Activated gamma-delta T cell treated with anti-CD3 and anti-CD28 coated beads, Interleukin-2, amount 50 U/mL, for 16 hours (primary cell): ENCODE results near the gene ASB10.

ENCODE experiments used
- DNase-seq: peaks from one replicate; pipeline ENCODE4 v3.0.0-alpha.2; 2020; ENCODE audit warnings: low read depth

Gene ASB10

DNA sequence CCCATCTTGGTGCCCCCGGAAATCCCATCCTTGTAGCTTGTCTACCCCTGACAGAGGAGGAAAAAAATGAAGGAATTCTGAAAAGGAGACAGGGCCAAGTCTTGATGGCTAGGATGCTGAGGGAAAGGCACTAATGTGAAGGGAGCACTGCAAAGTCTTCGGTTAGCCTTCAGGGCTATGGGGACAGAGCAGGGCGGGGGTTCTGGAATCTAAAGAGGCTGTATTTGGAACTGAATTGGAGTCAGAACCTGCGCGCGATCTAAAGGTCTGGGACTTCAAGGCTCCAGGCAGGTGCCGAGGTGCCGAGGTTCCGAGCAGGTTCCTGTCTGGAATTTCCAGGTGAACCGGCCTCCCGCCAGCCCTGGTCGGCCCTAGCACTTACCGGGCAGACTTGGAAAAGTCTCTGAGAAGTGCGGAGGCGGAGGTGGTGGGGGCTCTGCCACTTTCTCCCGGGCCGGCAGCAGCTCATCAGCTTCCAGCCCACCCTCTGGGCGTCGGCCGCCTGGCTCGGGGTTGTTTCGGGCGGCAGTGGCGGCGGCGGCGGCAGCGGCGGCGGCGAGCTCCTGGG lies 20.3 kb downstream of the ASB10 start:
- DNase-seq, result no peak

DNA sequence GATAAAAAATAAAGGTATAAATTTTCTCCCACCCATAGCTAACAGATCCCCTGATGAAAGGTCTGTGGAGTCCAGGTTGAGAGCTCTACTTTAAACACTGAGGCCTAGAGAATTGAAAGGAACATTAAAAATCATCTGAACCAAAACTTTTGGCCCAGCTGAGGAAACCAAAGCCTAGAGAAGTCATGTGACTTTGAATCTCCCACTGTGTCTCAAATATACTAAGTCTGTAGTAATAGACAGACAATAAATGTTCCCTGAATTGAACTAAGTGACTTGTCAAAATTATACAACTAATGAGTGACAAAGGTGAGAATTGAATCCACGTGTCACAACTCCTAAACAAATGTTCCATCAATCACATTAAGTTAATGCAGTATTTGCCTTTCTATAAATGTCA lies 25.3 kb downstream of the ASB10 start:
- DNase-seq, result no peak

DNA sequence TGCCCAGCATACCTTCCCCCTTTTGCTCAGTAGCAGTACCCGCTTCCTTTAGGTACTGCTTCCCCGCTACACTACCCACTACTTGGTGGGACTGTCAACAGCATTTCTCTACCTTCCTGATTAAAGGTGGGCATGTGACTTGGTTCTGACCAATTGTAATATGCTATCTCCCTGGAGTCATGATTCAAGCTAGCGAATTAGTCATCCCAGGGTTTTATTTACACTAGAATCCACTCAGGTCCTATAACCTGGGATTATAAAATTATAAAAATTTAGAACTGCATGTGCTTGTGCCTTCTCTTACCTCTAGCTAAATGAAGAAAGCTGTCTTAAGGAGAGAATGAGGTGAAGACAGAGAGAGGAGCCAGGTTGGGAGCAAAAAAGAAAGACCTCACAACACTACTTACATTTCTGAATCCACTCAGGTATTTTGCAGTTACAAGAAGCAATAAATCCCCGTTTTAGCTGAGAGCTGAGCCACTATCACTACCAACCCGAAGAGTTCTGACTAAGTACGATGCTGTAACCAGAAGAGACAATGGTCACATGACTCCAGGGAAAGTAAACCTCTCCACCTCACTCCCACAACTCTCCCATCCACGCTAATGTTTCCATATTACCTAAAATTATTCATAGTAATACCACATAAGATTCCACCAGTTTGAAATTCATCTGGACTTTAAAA lies 29.3 kb downstream of the ASB10 start:
- DNase-seq, result no peak

DNA sequence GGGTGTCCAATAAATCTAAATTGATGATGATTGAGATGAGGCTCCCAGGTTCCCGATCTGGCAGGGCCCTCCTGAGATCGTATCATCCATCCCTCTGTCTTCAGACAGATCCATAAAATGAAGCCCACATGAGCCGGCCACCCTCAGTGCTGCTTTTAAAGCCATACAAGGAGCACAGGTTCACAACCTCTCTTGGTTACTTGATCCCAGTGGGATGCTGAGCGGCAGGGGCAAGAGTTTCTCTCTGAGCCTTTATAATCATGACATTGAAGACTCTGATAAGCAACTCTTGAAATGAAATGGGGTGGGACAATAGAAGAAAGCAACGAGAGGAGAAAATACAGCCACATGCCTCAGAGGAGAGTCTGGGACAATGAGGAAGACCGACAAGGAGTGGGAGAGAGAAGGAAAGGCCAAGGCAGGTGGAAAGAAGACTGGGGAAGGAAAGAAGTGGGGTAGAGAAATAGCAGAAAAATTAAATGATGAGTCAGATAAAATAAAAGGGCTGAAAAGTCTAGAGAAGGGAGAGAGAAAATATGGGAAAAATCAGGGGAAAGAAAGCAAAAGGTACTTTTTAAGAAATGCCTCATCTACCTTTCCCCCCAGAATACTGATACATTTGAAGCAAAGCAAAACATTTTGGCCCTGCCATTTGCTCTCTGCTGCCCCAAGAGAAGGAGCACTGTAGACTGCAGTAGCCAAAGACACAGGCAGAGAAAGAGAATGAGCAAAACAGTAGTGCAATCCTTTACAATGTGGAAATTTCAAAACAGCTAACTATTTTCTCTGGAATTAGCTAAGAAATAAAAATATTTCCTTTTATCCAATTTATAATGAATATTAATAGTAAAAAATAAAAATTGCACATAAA lies 34.2 kb downstream of the ASB10 start:
- DNase-seq, result no peak

DNA sequence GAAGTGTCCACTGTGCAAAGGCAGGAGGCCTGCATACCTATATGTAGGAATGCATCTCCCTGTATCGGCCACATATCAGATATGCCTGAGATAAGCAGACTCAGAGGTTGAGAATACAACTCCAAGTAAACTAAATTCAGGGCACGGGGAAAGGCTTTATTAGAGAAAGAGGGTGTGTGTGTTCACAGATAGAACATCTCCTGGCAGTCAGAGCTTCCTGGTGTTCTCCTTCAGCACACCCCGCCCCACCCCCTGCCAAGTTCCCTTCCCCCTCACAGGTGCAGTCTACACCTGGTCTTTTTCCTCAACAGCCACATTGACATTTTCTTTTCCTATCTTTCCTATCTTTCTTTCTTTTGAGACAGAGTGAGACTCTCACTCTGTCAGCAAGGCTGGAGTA lies 36.7 kb downstream of the ASB10 start:
- no peak for DNase-seq

DNA sequence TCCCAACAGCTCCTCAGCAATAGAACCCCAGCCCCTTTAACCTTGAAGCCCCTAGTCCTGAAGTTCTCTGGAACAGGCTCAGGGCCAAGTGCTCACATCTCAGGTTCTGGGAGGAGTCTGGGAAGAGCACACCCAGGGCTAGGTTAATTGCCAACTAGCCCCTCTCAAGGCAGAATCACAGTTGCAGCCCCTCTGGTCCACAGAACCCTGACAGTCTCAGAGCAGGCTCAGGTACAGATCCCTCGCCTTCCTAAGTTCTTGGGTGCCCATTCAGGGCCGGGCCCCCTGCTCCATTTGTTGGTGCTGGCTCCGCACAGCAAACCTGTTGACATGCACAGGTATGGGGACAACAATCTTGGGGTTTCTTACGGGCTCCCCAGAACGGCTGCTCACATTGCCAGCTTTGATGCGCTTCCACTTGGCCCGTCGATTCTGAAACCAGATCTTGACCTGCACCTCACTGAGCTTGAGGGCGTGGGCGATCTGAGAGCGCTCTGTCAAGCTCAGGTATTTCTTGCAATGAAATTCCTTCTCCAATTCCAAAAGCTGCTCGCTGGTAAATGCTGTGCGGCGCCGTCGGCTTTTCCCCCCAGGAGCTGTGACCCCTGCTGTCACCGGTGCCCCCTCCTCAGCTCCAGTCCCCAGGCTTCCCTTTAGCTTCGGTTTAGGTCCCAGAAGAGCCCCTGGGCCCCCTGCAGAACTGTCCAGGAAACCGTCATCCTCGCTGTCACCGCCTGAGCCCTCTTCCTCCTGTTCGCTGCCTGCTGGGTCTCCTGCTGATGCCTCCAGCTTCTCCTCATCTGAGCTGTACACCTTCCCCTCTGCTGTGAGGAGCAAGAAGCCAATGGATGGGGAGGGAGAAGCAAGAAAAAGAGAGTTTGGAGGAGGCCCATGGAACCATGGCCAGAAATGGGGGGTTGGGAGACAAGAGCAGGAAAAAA lies 38.5 kb downstream of the ASB10 start:
- DNase-seq, result no peak

DNA sequence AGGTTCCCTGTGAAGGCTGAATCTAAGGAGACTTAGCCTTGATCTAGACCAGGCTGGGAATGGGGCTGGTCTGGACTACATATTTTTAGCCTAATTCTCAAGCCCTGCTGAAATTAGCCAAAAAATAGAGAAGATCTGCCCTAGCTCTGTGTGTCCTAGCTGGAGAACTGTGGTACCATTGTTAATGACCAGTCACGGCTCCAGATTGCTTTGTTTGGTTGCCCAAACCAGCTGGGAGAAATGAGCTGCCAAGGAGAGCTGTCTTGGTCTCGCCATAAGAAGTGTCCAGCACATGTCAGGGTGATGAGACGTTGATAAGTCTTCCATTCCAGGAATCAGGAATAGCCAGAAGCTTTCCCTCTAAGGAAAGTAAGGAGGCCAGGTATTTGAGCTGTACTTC lies 40.3 kb downstream of the ASB10 start:
- DNase-seq, result no peak

DNA sequence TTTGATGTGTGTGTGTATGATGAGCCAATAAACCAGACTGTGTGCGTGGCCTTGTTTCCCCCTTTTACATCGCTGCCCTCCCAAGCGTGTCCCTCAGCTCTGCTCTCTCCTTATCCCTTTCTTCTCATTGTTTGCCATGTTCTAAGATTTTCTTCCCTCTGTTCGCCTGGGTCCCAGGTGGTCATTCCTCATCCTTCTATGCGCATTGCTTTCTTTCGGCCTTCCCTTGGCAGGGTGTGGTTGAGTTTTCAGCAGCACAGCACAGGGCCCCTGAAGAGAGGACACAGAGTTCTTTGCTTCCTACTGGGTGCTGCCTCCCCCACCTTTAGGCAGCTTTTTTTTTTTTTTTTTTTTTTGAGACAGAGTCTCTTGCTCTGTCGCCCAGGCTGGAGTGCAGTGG lies 42.7 kb downstream of the ASB10 start:
- DNase-seq, result no peak

DNA sequence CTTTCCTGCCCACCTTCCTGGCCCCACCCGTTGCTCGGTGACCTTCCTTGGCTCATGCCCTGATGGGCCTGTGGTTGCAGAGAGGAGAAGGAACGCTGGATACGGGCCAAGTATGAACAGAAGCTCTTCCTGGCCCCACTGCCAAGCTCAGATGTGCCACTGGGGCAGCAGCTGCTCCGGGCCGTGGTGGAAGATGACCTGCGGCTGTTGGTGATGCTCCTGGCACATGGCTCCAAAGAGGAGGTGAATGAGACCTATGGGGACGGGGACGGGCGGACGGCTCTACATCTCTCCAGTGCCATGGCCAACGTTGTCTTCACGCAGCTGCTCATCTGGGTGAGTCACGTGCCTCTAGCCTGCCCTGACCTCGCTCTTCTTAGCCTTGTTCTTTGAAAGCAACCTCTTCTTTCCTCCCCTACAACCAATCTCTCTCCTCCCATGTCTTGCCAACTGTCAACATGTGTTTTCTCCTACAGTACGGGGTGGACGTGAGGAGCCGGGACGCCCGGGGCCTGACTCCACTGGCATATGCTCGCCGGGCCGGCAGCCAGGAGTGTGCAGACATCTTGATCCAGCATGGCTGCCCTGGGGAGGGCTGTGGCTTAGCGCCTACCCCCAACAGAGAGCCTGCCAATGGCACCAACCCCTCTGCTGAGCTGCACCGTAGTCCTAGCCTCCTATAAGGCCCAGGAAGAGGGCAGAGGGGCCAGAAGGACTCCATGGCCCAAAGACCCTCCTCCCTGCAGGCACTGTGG lies 43.6 kb downstream of the ASB10 start:
- DNase-seq, result no peak

DNA sequence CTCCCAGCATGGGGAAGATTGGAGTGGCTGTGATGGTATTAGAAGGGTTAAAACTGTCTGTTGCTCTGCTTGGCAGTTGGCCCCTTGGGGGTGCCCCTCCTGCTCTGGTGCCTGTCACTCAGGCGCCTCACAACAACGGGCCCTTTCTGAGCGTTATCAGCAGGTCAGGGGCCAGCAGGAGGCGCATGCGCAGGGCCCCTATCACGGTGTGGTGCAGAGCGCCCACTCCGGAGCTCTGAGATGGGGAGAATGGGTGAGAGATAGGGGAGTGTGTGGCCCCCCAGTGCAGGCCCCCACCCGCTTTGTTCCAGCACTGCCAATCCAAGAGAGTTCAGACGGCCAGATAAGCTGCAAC lies 44.4 kb downstream of the ASB10 start:
- no peak for DNase-seq

DNA sequence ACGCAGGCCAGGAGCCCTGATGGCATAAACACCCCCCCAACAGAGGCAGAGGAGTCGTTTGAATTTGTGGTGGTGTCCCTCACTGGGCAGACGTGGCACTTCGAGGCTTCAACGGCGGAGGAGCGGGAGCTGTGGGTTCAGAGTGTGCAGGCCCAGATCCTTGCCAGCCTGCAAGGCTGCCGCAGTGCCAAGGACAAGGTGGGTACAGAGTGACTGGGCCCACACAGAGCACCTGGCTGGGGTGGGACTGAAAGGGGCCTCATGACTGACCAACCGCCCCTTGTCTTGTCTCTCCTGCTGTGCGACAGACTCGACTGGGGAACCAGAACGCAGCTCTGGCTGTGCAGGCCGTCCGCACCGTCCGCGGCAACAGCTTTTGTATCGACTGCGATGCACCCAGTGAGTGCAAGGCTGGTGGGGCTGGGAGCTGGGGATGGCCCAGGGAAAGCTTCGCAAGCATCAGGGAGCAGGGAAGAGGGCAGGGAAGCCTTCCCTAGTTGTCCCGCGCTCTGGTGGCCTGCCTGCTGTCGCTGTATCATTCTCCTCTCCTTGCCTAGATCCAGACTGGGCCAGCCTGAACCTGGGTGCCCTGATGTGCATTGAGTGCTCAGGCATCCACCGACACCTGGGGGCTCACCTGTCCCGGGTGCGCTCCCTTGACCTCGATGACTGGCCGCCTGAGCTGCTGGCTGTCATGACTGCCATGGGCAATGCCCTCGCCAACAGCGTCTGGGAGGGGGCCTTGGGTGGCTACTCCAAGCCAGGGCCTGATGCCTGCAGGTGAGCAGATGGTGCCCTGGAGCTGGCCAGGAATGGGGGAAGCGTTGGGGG lies 45.0 kb downstream of the ASB10 start:
- DNase-seq, result no peak

DNA sequence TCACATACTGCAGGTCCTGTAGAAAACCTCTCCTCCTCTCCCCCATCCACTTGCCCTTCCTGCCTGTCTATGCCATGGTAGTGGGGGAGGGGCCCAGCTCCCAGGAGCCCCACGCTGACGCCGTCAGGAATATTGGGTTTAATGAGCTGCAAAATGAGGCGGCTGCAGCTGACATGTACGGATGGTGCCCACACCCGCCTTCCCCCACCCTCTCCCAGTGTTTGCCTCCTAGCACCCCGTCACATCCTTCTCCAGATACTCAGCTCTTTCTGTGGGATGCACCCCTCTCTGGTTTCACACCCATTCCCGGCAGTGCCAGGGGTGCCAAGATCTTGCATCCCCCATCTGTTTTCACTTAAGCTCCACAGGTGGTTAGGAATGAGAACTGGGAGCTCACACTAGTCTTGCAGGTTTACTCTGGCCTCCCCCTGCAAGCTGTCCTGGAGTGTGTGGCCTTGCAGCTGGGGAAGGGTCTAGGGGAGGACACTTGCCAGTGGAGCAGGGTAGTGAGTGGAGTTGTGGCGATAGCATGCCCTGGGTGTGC lies 45.7 kb downstream of the ASB10 start:
- DNase-seq, result no peak

DNA sequence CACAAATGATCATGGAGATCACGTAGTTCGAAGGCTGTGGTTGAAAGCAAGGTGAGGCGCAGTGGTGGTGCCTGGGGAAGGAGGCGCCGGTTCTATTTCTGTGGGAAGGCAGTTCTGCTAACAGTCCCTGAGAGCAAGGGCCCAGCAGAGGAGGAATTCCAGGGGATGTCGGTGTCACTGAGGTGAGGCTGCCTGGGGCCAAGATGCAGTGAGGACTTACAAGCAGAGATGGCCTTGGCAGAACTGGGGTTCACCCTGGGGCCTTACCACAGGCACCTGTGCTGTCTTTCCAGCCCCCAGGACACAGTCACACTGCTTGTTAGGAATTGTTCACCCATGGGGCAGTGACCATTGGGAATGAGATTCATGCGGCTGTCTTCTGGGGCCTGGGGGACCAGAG lies 46.2 kb downstream of the ASB10 start:
- DNase-seq, result no peak

DNA sequence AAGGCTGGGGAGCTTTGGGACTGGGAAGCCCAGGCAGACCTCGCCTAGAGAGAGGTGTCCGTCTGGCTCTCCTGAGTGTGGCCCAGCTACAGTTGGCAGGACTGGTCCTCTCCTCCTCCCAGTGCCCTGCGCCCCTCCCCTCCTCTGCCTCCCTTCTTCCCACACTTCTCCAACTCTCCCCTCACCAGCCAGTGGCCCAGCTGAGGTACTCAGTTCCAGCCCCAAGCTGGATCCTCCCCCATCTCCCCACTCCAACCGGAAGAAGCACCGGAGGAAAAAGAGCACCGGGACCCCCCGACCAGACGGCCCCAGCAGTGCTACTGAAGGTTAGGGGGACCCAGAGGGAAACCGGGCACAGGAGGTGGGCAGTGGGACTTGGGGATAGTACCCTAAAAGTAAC lies 47.3 kb downstream of the ASB10 start:
- no peak for DNase-seq

DNA sequence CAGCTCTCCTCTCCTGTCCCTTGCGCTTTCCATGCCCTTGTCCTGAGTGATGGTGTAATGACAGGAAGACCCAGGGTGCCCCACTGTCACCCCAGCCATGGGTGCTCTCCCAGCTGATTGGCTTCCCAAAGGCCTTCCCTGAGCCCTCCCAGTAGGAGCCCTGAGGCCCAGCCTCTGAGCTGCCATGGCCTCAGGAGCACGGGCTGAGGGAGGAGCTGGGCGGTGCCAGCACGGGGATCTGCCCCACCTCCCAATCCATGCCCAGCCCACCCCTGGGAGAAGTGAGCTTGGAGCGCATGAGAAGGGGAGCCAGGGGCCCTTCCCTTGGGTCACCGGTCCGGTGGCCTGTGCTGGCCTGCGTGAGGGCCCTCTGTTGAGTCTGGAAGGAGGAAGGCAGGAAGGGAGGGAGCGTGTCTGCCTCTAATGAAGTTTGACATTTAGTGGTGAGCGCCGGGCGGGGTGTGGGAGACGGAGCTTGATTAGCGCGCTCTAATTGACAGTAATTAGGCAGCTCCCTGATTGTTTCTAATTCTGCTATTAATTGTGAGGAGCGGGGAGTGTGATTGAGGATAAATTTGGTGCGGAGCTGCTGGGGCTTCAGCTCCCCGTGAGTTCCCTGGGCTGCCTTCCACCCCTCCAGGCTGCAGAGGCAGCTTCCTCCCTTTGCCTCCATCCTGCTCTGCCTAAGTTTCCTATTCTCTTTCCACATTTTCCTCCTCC lies 47.8 kb downstream of the ASB10 start:
- DNase-seq, result no peak

DNA sequence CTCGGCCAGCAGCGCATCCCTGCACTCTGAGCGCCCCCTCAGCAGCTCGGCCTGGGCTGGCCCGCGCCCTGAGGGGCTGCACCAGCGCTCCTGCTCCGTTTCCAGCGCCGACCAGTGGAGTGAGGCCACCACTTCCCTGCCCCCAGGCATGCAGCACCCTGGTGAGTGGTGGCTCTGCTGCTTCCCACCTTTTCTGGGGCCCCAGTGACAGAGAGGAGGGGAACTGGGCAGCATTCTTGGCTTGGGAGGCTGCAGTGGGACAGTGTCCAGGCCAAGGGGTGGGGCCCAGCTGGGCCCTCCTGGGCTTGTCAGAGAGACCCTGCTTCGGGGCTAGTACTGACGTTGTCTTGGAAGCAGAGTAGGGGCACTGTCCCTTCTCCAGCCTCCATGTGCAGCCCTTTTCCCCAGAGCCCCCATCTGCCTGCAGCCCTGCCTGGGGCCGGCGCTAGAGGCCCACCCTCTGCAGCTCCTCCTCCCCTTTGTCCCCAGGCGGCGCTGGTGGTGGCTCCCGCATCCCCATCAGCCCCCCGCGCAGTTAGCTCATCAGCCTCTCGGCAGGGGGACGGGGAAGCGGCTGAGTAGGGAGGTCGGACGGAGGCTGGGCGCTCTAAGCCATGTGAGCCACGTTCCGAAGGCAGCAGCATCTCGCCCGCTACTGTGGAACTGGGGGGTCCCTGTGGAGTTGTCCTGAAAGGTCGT lies 48.7 kb downstream of the ASB10 start:
- no peak for DNase-seq

DNA sequence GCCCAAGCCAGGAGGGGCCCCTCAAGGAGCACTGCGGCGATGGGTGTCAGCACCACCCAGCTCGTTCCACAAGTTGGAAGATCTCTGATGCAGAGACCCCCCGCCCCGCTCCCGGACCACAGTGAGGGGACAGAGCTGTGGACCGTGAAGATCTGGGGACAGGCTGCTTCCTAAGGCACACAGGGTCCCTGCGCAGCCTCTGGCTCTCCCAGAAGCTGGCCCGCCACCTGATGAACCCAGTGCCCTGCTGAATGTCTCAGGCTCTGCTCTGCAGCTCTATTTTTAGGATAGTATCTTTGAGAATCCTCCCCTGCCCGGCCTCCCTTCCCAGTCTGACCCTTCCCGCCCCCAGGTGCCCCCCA lies 49.3 kb downstream of the ASB10 start:
- no peak for DNase-seq

DNA sequence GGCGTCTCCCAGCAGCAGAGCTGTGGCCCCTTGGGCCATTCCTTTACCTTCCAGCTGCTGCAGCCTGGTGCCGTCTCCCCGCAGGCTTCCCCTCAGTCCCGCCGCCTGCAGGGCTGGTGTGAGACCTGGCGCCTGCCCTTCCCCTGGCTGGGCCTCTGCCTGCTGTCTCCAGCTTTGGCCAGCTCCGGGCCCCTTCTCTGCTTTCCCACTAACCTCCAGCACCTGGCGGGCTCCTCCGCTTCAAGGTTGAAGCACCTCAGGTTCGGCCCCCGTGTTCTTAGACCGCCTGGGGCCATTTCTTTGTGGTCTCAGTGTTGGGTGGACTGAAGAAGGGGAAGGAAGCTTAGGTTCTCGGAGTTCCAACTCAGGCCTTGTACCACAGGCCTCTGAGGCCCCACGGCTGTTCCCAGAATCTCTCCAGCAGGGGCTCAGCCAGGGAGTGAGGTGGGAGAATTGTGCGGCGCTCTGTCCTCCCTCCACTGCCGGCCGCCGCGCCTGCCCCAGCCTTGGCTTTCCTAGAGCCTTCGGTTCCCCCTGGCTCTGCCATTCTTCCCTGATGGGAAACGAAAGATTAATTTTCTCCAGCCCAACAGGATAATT lies 49.9 kb downstream of the ASB10 start:
- DNase-seq, result no peak
